ENCODE results near the gene ZNF771. TPM values are rescaled to one million over a fixed set of nuclear protein-coding genes. Genes with fewer than 3 reads are reported as not detected.
A peak's percentile ranks its signal among the peaks of the same experiment; 100 is the strongest.

Gene ZNF771
- total RNA-seq, 2 donors from 2014 or later: 3.5 to 6.5 TPM

DNA sequence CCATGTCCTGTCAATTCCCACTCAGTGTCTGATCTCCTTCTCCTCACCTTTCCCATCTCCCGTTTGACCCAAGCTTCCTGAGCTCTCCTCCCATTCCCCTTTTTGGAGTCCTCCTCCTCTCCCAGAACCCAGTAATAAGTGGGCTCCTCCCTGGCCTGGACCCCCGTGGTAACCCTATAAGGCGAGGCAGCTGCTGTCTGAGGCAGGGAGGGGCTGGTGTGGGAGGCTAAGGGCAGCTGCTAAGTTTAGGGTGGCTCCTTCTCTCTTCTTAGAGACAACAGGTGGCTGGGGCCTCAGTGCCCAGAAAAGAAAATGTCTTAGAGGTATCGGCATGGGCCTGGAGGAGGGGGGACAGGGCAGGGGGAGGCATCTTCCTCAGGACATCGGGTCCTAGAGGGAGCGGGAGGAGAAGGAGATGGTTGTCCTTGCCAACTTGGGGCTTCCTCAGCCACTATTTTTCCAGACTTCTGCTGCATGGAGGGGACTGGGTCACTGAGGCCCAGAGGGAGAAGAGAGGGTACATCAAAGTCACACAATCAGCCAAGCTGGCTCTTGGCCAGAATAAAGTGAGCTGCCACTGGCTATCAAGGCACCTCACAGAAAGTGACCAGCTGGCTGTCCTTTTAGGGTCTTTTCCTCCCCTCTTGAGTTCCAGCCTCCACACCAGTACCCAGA lies 35.2 kb upstream of the ZNF771 start:
- Histone ChIP-seq H3K4me3 (no peak overlapping the region), H3K27me3 (no peaks in the 10 kb centered on the region), H3K9me3 (no peaks in the 10 kb centered on the region), H3K9ac (ENCODE audit: low read depth in 2 of 2, low read length in 2 of 2) (no peak overlapping the region), H3K4me1 (peaks cover 19% of the 10 kb centered on the region), H3K27ac (no peak overlapping the region), H3K36me3 (no peaks in the 10 kb centered on the region)
- no peak for DNase-seq
- intact Hi-C loops (cut with DNase I): no loop called here
- TF ChIP-seq, protein P1, sequence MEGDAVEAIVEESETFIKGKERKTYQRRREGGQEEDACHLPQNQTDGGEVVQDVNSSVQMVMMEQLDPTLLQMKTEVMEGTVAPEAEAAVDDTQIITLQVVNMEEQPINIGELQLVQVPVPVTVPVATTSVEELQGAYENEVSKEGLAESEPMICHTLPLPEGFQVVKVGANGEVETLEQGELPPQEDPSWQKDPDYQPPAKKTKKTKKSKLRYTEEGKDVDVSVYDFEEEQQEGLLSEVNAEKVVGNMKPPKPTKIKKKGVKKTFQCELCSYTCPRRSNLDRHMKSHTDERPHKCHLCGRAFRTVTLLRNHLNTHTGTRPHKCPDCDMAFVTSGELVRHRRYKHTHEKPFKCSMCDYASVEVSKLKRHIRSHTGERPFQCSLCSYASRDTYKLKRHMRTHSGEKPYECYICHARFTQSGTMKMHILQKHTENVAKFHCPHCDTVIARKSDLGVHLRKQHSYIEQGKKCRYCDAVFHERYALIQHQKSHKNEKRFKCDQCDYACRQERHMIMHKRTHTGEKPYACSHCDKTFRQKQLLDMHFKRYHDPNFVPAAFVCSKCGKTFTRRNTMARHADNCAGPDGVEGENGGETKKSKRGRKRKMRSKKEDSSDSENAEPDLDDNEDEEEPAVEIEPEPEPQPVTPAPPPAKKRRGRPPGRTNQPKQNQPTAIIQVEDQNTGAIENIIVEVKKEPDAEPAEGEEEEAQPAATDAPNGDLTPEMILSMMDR (IDR thresholded peaks at IDR 0.05): no peak

DNA sequence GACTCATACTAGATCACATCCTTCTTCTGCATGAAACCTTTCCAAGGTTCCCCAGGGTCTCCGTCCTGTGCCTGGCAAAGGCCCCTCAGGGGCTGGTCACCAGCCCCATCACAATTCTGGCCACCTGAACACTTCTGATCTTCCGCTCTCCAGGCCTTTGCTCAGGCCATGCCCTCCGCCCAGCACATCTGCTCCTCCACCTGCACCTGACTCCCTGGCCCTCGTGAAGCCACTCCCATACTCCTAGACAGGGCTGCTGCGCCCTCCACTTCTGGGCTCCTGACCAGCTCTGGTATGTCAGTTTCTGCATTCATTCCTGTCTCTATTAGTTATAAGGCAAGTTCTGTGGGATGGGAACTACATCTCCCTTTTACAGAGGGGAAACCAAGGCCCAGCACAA lies 34.7 kb upstream of the ZNF771 start:
- intact Hi-C loops (cut with DNase I): no loop called here
- Histone ChIP-seq H3K27me3 (no peaks in the 10 kb centered on the region), H3K9me3 (no peaks in the 10 kb centered on the region), H3K4me3 (no peak overlapping the region), H3K9ac (ENCODE audit: low read depth in 2 of 2, low read length in 2 of 2) (no peak overlapping the region), H3K4me1 (peaks cover 14% of the 10 kb centered on the region), H3K36me3 (no peaks in the 10 kb centered on the region), H3K27ac (no peak overlapping the region)
- DNase-seq: no peak
- TF ChIP-seq, protein P1 (IDR thresholded peaks at IDR 0.05): no peak

DNA sequence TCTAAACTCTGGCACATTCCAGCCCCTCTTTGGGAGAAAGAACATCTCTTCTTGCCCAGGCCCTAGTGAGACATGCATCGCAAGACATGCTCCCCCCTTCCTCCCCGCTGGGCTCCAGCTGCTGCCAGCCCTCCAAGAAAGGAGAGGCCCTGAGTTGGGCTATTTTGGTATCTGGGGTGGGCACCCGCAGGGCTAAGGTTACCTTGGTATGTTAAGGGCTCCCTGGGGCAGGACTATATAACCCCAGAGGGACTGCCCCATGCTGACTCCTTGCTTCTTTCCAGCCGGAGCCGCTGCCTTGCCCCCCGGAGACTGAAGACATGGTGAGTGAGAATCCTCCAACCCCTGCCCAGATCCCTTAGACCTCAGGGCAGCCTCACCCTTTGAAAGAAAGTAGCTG lies 32.9 kb upstream of the ZNF771 start, which contains the start of gene MYL11:
MYL11 (plus strand) TSS at position 265 of the 400 bp plus-strand sequence; CDS start at position 321, 56 bp downstream.
- Histone ChIP-seq H3K36me3 (no peaks in the 10 kb centered on the region), H3K4me1 (peaks cover 5% of the 10 kb centered on the region), H3K27ac (no peak within 1 kb of the TSS), H3K27me3 (no peaks in the 10 kb centered on the region), H3K9ac (ENCODE audit: low read depth in 2 of 2, low read length in 2 of 2) (no peak within 1 kb of the TSS), H3K4me3 (no peak within 1 kb of the TSS), H3K9me3 (no peaks in the 10 kb centered on the region)
- no peak for DNase-seq
- TF ChIP-seq, protein P1 (IDR thresholded peaks at IDR 0.05): no peak
- intact Hi-C loops (cut with DNase I): no loop called here

DNA sequence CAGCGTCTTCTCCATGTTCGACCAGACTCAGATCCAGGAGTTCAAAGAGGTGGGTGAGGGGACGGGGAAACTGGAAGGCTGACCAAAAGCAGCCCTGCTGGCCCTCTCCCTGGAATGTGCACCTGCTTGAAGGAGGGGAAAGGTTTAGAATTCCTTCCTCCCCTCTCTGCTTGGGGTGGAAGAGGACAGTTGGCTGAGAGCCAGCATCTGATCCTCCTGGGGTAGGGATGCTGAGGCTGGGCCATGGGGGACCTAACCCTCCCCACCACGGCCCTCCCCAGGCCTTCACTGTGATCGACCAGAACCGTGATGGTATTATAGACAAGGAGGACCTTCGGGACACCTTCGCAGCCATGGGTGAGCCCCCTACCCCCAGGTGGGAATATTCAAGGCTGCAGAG lies 31.5 kb upstream of the ZNF771 start:
- intact Hi-C loops (cut with DNase I): no loop called here
- Histone ChIP-seq H3K9ac (ENCODE audit: low read depth in 2 of 2, low read length in 2 of 2) (no peak overlapping the region), H3K27ac (no peak overlapping the region), H3K4me1 (peaks cover 5% of the 10 kb centered on the region), H3K27me3 (no peaks in the 10 kb centered on the region), H3K4me3 (no peak overlapping the region), H3K9me3 (no peaks in the 10 kb centered on the region), H3K36me3 (no peaks in the 10 kb centered on the region)
- no peak for DNase-seq
- TF ChIP-seq, protein P1 (IDR thresholded peaks at IDR 0.05): no peak

DNA sequence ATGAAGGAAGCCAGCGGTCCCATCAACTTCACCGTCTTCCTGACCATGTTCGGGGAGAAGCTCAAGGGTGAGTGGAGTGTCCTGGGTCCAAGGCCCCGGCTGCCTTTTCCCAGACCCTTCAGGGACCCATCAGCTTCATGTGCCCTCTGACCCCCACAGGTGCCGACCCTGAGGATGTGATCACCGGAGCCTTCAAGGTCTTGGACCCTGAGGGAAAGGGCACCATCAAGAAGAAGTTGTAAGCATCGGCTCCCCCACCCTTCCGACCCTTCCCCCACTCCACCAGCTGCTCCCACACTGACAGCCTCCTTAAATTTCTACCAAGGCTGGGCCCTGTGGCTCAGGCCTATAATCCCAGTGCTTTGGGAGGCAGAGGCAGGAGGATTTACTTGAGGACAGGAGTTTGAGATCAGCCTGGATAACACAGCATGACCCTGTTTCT lies 30.9 kb upstream of the ZNF771 start:
- intact Hi-C loops (cut with DNase I): no loop called here
- Histone ChIP-seq H3K9me3 (no peaks in the 10 kb centered on the region), H3K36me3 (no peaks in the 10 kb centered on the region), H3K9ac (ENCODE audit: low read depth in 2 of 2, low read length in 2 of 2) (no peak overlapping the region), H3K4me1 (peaks cover 5% of the 10 kb centered on the region), H3K4me3 (no peak overlapping the region), H3K27ac (peak overlapping the region; percentile 100), H3K27me3 (no peaks in the 10 kb centered on the region)
- TF ChIP-seq, protein P1 (IDR thresholded peaks at IDR 0.05): no peak
- no peak for DNase-seq

All from colonic mucosa (tissue), 4 donors.